GM12864 (cell line): ENCODE data around the gene KBTBD6.

ENCODE experiments used
- DNase-seq: peaks from one replicate; pipeline ENCODE4 v3.0.0-alpha.2; 2011; ENCODE audit warnings: low read depth
- H3K4me3 ChIP-seq: 2 replicates; pipeline ENCODE4 v1.5.1; 2011; ENCODE audit warnings: mild to moderate bottlenecking, low read depth, low read length, control low read depth
- CTCF ChIP-seq: IDR thresholded peaks from 2 replicates; pipeline ENCODE4 v1.5.1; 2011; ENCODE audit warnings: low read depth, mild to moderate bottlenecking, moderate library complexity, low read length, control low read depth, inconsistent platforms; ENCODE audit errors: missing control alignments

The KBTBD6 gene

GRCh38 chr13:41148419-41149283 is 16.0 kb upstream of the KBTBD6 start:
- DNase-seq = no peak
- no peak overlapping the region for H3K4me3 ChIP-seq
- TF ChIP-seq CTCF = no peak

GRCh38 chr13:41145136-41145908 is 12.7 kb upstream of the KBTBD6 start:
- no peak overlapping the region for H3K4me3 ChIP-seq
- TF ChIP-seq CTCF = no peak
- DNase-seq = no peak

GRCh38 chr13:41144576-41144975 is 12.0 kb upstream of the KBTBD6 start:
- DNase-seq = no peak
- no peak overlapping the region for H3K4me3 ChIP-seq
- TF ChIP-seq CTCF = no peak

- DNase-seq = no peak
- no peak overlapping the region for H3K4me3 ChIP-seq
- TF ChIP-seq CTCF = no peak
Observed at GRCh38 chr13:41139296-41139966, 6.8 kb upstream of the KBTBD6 start.

- no peak for DNase-seq
- no peak for TF ChIP-seq CTCF
- H3K4me3 ChIP-seq = no peak overlapping the region
Observed at GRCh38 chr13:41137951-41138350, 5.3 kb upstream of the KBTBD6 start.

- no peak for TF ChIP-seq CTCF
- H3K4me3 ChIP-seq = no peak overlapping the region
- DNase-seq = no peak
Observed at GRCh38 chr13:41137241-41137640, 4.6 kb upstream of the KBTBD6 start.
